HepG2 (cell line): ENCODE data around the gene MB21D2.

Experiments
- MBD4 ChIP-seq: IDR thresholded peaks from 2 replicates; pipeline ENCODE4 v1.6.1; 2012; ENCODE audit warnings: low read length, inconsistent platforms, borderline replicate concordance
- ZHX1 ChIP-seq: sonication (generic); formaldehyde crosslinking; IDR thresholded peaks from 2 replicates; pipeline ENCODE4 v1.8.1; 2022; ENCODE audit warnings: low read depth, mild to moderate bottlenecking, missing genetic modification reagents

- TF ChIP-seq MBD4 (no peak), ZHX1 (CRISPR knock-in tag) (no peak)
These were observed 114.4 kb downstream of the MB21D2 start for GRCh38 chr3:192802957-192803899.
